SK-N-SH treated with all-trans-retinoic acid at 6 μM for 48 hours (cell line): ENCODE measurements around the gene LMTK2.

Experiments used
- ATAC-seq: fragments of 200-7000 bp; cut with Tn5 transposase; 3 replicates; pipeline ENCODE4 v1.9.1; 2020; ENCODE audit warnings: mild to moderate bottlenecking, moderate library complexity
- ARNTL ChIP-seq: fragments of 450-650 bp; formaldehyde crosslinking; IDR thresholded peaks from 2 replicates; pipeline ENCODE4 v1.5.0; 2020; ENCODE audit warnings: low read depth, mild to moderate bottlenecking, moderate library complexity, borderline replicate concordance
- BACH2 ChIP-seq: fragments of 250-450 bp; sonication (Bioruptor Pico); IDR thresholded peaks from 2 replicates; pipeline ENCODE4 v1.9.0; 2021; ENCODE audit warnings: mild to moderate bottlenecking, borderline replicate concordance
- CREB5 ChIP-seq: fragments of 250-450 bp; sonication (Bioruptor Pico); IDR thresholded peaks from 2 replicates; pipeline ENCODE4 v1.5.1; 2020; ENCODE audit warnings: low read depth, mild to moderate bottlenecking, moderate library complexity
- CSDC2 ChIP-seq: fragments of 250-450 bp; sonication (Bioruptor Pico); IDR thresholded peaks from 2 replicates; pipeline ENCODE4 v1.5.0; 2020; ENCODE audit warnings: mild to moderate bottlenecking, moderate library complexity
- ESRRG ChIP-seq: fragments of 250-450 bp; sonication (Bioruptor Pico); IDR thresholded peaks from 2 replicates; pipeline ENCODE4 v1.6.1; 2021; ENCODE audit warnings: mild to moderate bottlenecking
- GLIS3 ChIP-seq: fragments of 250-450 bp; sonication (Bioruptor Pico); IDR thresholded peaks from 2 replicates; pipeline ENCODE4 v1.5.0; 2020; ENCODE audit warnings: mild to moderate bottlenecking, moderate library complexity
- ISL1 ChIP-seq: fragments of 250-450 bp; sonication (Bioruptor Pico); IDR thresholded peaks from 2 replicates; pipeline ENCODE4 v2.1.2; 2022; ENCODE audit warnings: mild to moderate bottlenecking, moderate library complexity
- POU6F1 ChIP-seq: fragments of 250-450 bp; sonication (Bioruptor Pico); IDR thresholded peaks from 2 replicates; pipeline ENCODE4 v1.8.0; 2021; ENCODE audit warnings: low read depth, mild to moderate bottlenecking, moderate library complexity, borderline replicate concordance
- PPARA ChIP-seq: fragments of 250-450 bp; sonication (Bioruptor Pico); IDR thresholded peaks from 2 replicates; pipeline ENCODE4 v1.5.0; 2020; ENCODE audit warnings: mild to moderate bottlenecking, borderline replicate concordance
- RARB ChIP-seq: fragments of 250-450 bp; sonication (Bioruptor Pico); IDR thresholded peaks from 2 replicates; pipeline ENCODE4 v1.8.0; 2021; ENCODE audit warnings: mild to moderate bottlenecking, moderate library complexity
- TCF4 ChIP-seq: fragments of 250-450 bp; sonication (Bioruptor Pico); IDR thresholded peaks from 2 replicates; pipeline ENCODE4 v1.8.0; 2021; ENCODE audit warnings: mild to moderate bottlenecking, moderate library complexity, borderline replicate concordance
- TOX ChIP-seq: fragments of 250-450 bp; sonication (Bioruptor Pico); IDR thresholded peaks from 2 replicates; pipeline ENCODE4 v1.8.0; 2021; ENCODE audit warnings: mild to moderate bottlenecking, moderate library complexity, borderline replicate concordance
- TSHZ2 ChIP-seq: fragments of 250-450 bp; sonication (Bioruptor Pico); IDR thresholded peaks from 2 replicates; pipeline ENCODE4 v1.5.0; 2020; ENCODE audit warnings: mild to moderate bottlenecking, moderate library complexity
- ZC3H10 ChIP-seq: fragments of 250-450 bp; sonication (Bioruptor Pico); IDR thresholded peaks from 2 replicates; pipeline ENCODE4 v1.5.1; 2021; ENCODE audit warnings: mild to moderate bottlenecking, moderate library complexity
- ZFP3 ChIP-seq: fragments of 250-450 bp; sonication (Bioruptor Pico); IDR thresholded peaks from 2 replicates; pipeline ENCODE4 v1.5.0; 2020; ENCODE audit warnings: mild to moderate bottlenecking, moderate library complexity
- ZFP30 ChIP-seq: fragments of 450-650 bp; formaldehyde crosslinking; IDR thresholded peaks from 2 replicates; pipeline ENCODE4 v1.5.0; 2022; ENCODE audit warnings: mild to moderate bottlenecking, moderate library complexity
- ZNF565 ChIP-seq: fragments of 450-650 bp; formaldehyde crosslinking; conservative IDR thresholded peaks from 2 replicates; pipeline ENCODE4 v1.5.0; 2020; ENCODE audit warnings: low read depth, mild to moderate bottlenecking, moderate library complexity
- ZNF70 ChIP-seq: fragments of 450-650 bp; formaldehyde crosslinking; IDR thresholded peaks from 2 replicates; pipeline ENCODE4 v1.5.0; 2020; ENCODE audit warnings: mild to moderate bottlenecking, moderate library complexity
- ZNF8 ChIP-seq: fragments of 450-650 bp; formaldehyde crosslinking; IDR thresholded peaks from 2 replicates; pipeline ENCODE4 v1.5.0; 2020; ENCODE audit warnings: mild to moderate bottlenecking, moderate library complexity
- TF ChIP-seq, protein P1 (sequence below): fragments of 250-450 bp; sonication (Bioruptor Pico); IDR thresholded peaks from 2 replicates; pipeline ENCODE4 v1.5.1; 2021; ENCODE audit warnings: mild to moderate bottlenecking, moderate library complexity
- TF ChIP-seq, protein P2 (sequence below): fragments of 250-450 bp; sonication (Bioruptor Pico); IDR thresholded peaks from 2 replicates; pipeline ENCODE4 v1.8.0; 2020; ENCODE audit warnings: mild to moderate bottlenecking, moderate library complexity, borderline replicate concordance

The LMTK2 gene

GRCh38 chr7:98223898-98224700, 117.4 kb downstream of the LMTK2 start:
- ATAC-seq, result no peak; the same call in 1 of the 3 replicates
- TF ChIP-seq ZNF8 (CRISPR knock-in tag), result no peak
- no peak for TF ChIP-seq ESRRG (CRISPR knock-in tag)
- TF ChIP-seq ZFP3 (CRISPR knock-in tag), result no peak
- TF ChIP-seq TCF4 (CRISPR knock-in tag), result no peak
- TF ChIP-seq, protein P1, sequence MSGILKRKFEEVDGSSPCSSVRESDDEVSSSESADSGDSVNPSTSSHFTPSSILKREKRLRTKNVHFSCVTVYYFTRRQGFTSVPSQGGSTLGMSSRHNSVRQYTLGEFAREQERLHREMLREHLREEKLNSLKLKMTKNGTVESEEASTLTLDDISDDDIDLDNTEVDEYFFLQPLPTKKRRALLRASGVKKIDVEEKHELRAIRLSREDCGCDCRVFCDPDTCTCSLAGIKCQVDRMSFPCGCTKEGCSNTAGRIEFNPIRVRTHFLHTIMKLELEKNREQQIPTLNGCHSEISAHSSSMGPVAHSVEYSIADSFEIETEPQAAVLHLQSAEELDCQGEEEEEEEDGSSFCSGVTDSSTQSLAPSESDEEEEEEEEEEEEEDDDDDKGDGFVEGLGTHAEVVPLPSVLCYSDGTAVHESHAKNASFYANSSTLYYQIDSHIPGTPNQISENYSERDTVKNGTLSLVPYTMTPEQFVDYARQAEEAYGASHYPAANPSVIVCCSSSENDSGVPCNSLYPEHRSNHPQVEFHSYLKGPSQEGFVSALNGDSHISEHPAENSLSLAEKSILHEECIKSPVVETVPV (CRISPR knock-in tag), result no peak

GRCh38 chr7:98224701-98225181, 118.1 kb downstream of the LMTK2 start:
- TF ChIP-seq RARB (CRISPR knock-in tag), result no peak
- no peak for TF ChIP-seq ZNF8 (CRISPR knock-in tag)
- no peak for TF ChIP-seq ZC3H10 (CRISPR knock-in tag)
- no peak for TF ChIP-seq PPARA (CRISPR knock-in tag)
- no peak for TF ChIP-seq CSDC2 (CRISPR knock-in tag)
- TF ChIP-seq CREB5 (CRISPR knock-in tag), result no peak
- no peak for TF ChIP-seq ZNF70
- TF ChIP-seq POU6F1 (CRISPR knock-in tag), result no peak
- no peak for ATAC-seq

GRCh38 chr7:98225913-98226614, 119.4 kb downstream of the LMTK2 start:
- no peak for ATAC-seq

More at GRCh38 chr7:98225913-98226614, 119.4 kb downstream of the LMTK2 start:
- TF ChIP-seq TOX (CRISPR knock-in tag) (no peak), RARB (CRISPR knock-in tag) (no peak), BACH2 (CRISPR knock-in tag) (no peak), CSDC2 (CRISPR knock-in tag) (no peak), ZFP3 (CRISPR knock-in tag) (no peak), PPARA (CRISPR knock-in tag) (no peak), GLIS3 (CRISPR knock-in tag) (no peak), ISL1 (CRISPR knock-in tag) (no peak), ZFP30 (no peak), POU6F1 (CRISPR knock-in tag) (no peak), ZNF70 (no peak), ZNF565 (CRISPR knock-in tag) (no peak), ESRRG (CRISPR knock-in tag) (no peak), CREB5 (CRISPR knock-in tag) (no peak), TSHZ2 (CRISPR knock-in tag) (no peak), ARNTL (CRISPR knock-in tag) (no peak)
- TF ChIP-seq, protein P2, sequence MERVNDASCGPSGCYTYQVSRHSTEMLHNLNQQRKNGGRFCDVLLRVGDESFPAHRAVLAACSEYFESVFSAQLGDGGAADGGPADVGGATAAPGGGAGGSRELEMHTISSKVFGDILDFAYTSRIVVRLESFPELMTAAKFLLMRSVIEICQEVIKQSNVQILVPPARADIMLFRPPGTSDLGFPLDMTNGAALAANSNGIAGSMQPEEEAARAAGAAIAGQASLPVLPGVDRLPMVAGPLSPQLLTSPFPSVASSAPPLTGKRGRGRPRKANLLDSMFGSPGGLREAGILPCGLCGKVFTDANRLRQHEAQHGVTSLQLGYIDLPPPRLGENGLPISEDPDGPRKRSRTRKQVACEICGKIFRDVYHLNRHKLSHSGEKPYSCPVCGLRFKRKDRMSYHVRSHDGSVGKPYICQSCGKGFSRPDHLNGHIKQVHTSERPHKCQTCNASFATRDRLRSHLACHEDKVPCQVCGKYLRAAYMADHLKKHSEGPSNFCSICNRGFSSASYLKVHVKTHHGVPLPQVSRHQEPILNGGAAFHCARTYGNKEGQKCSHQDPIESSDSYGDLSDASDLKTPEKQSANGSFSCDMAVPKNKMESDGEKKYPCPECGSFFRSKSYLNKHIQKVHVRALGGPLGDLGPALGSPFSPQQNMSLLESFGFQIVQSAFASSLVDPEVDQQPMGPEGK (CRISPR knock-in tag), result no peak
- TF ChIP-seq, all 23 proteins: peak for 0
